NCI-H774 (cell line): Measurements from ENCODE around the gene ENO2.

Source experiments
- DNase-seq: peaks from one replicate; lab custom pipeline; 2025; lab: John Stamatoyannopoulos, UW

ENO2 gene

GRCh38 chr12:6912164-6912935 is 2.0 kb upstream of the ENO2 start:
- DNase-seq: no peak

GRCh38 chr12:6914947-6915788 is 788 bp downstream of the ENO2 start:
- peak; percentile 14 for DNase-seq

GRCh38 chr12:6915789-6916285 is 1.5 kb downstream of the ENO2 start:
- DNase-seq: no peak

GRCh38 chr12:6916426-6917200 is 2.2 kb downstream of the ENO2 start:
- no peak for DNase-seq

- no peak for DNase-seq
These were observed 3.3 kb downstream of the ENO2 start for GRCh38 chr12:6917491-6918231.

GRCh38 chr12:6919588-6919987 is 5.2 kb downstream of the ENO2 start:
- DNase-seq: no peak

- no peak for DNase-seq
These were observed 7.2 kb downstream of the ENO2 start for GRCh38 chr12:6921539-6921938.

GRCh38 chr12:6921996-6922946 is 7.9 kb downstream of the ENO2 start:
- no peak for DNase-seq

- no peak for DNase-seq
These were observed 8.8 kb downstream of the ENO2 start for GRCh38 chr12:6923003-6923732.

- DNase-seq: no peak
These were observed 9.5 kb downstream of the ENO2 start for GRCh38 chr12:6923851-6924250.

GRCh38 chr12:6925239-6925539 is 10.8 kb downstream of the ENO2 start:
- no peak for DNase-seq

GRCh38 chr12:6925540-6926279 is 11.3 kb downstream of the ENO2 start:
- no peak for DNase-seq

GRCh38 chr12:6927379-6928021 is 13.1 kb downstream of the ENO2 start, which contains the start of gene ATN1:
TSS of gene ATN1 (plus strand) at chr12:6927959. CDS start at chr12:6934002, 6,043 bp downstream.
- peak; percentile 49 for DNase-seq

- no peak for DNase-seq
These were observed 13.8 kb downstream of the ENO2 start for GRCh38 chr12:6928022-6928702.

GRCh38 chr12:6928703-6929407 is 14.5 kb downstream of the ENO2 start:
- no peak for DNase-seq

- DNase-seq: no peak
These were observed 15.4 kb downstream of the ENO2 start for GRCh38 chr12:6929466-6930452.
